ENCODE measurements around the gene NUP133.
"Not testable (repeated sequence)": the region's sequence is repeated elsewhere in the genome, so short reads cannot be mapped to it uniquely, and the experiment has no call there.

NUP133 gene

DNA sequence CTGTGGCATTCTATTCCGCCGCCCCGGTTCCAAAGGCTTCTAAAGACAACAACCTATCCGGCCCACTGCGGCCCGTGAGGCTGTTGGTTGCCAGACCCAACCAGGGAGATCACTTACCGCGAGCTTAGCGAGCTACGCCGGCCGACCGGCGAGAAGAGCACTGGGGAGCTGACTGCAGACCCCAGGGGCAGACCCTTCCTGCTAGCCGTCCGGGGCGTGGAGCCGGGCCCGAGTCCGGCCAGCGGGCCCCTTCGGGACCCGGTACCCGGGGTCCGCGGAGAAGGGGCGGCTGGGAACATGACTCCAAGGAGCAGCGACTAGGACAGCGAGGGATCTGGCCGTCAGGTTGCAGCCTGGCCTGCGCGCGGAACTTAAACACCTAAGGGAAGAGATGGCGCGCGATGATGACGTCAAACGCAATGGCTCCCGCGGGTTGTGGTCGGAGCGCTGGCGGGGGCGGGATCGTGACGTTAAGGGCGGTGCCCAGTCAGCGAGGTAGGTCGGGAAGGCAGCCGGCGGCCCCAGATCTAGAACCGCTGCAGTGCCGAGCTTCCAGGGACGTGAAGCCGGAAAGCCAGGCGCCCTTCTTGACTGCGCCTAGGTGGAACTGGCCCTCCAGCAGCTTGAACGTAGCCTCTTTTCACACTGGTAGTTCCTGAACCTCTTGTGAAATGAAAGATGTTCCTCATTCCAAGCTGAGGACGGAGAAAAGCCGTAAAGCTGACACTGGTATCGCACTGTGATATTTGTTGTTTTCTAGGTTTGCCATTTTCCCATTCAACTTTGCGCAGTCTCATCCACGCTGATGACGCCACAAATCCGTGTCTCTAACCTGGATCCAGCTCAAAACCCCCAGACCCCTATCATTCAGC lies at the start of gene NUP133:
Gene NUP133 (minus strand): TSS at position 391 of the 872 bp plus-strand sequence. CDS start 92 bp downstream, at position 299.
- DNase-seq = peak; percentile 99

- peak; percentile 64 for DNase-seq
Observed at GRCh38 chr1:229557200-229557850, 49.2 kb upstream of the NUP133 start.

GRCh38 chr1:229554886-229555621 lies 46.9 kb upstream of the NUP133 start:
- peak; percentile 97 for DNase-seq

DNA sequence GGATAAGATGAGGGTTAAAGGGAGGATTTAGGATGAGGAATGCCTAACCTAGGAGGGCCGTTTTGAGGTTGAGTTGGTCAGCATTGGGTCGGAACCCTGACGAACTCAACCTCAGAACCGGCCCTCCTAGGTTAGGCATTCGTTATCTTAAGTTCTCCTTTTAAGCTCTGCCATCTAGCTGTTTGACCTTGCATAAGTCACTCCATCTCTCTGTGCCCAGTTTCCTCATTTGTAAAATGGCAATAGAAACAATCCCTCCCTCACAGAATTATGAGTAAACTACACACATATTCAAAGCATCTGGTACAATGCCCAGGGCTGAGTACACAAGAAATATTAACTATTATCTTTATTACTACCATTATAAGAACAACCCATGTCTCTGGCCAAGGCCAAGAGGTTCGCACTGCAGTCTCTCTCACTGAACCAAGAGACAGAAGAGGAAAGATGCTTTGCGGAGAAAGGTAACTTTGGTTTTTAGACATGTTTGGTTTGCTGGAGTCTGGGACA lies 45.5 kb upstream of the NUP133 start:
- DNase-seq = no peak

DNA sequence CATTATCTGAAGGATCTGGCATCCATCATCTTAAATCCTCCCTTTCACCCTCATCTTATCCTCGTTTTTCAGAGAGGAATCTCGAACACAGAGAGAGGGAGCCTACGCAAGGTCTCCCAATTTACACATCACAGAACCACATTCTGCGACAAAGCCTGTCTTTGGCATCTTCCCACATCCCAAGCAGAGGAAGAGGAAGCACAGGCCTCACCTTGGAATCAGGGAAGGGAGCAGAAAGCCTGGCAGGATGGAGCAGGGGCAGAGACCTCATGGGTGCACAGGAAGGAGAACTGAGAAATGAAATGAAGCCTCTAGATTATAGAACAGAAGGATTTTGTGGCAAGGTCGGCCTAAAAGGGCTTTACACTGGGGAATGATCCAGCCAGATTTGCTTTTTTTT lies 44.6 kb upstream of the NUP133 start:
- DNase-seq = no peak

DNA sequence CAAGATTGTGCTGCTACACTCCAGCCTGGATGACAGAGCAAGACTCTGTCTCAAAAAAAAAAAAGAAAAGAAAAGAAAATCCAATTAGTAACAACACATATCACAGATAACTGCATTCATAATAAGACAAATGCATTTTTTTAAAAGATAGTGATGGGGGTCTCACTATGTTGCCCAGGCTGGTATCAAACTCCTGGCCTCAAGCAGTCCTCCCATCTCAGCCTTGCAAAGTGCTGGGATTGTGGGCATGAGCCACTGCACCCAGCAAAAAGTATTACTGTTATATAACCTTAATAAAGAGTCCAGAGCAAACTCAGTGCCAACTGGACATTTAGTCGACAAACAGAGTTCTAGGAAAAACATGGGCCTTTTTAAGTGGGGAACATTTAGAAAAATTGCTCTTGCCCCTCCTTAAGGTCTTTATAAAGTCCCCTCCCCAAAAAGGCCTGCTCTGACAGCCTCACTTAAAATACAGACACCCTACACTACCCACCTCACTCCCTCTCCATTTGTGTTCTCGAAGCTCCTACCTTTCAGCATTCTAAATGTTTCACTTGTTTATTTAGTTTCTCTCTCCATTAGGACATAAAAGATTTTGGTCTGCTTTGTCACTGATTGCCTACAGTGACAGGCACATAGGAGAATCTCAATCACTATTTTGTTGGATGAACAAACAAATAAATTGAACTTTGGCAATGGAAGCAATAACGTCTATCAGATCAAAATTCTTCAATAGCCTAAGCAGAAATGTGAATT lies 42.8 kb upstream of the NUP133 start:
- DNase-seq = no peak

DNA sequence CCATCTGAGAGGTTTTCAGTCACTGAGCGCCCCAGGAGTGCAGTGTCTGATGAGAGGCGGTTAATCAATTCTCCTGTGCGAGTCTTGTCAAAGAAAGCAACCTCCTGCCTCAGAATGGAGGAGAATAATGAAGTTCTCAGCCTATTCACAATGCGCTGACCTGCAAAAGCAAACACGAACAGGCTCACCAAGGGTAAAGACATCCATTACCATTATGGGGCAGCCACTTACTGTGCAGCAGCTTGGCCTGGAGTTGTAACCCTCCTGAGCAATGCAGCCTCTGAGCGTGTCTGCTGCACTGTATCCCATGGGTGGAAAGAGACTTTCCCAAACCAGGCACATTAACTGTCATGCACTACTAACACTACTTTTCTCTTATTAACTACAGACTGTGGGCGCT lies 39.4 kb upstream of the NUP133 start:
- no peak for DNase-seq

DNA sequence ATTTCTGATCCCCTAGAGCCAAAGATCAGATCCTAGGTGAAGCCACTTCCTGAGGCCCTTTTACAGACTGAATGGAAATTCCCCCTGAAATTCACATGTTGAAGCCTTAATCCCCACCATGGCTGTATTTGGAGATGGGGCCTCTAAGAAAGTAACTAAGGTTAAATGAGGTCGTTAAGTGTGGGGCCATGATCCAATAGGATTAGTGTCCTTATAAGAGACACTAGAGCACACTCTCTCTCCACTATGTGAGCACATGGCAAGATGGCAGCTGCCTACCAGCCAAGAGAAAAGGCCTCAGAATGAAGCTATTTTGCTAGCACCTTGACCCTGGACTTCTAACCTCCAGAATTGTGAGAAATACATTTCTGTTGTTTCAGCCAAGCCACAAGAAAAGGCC lies 36.4 kb upstream of the NUP133 start:
- DNase-seq = no peak

DNA sequence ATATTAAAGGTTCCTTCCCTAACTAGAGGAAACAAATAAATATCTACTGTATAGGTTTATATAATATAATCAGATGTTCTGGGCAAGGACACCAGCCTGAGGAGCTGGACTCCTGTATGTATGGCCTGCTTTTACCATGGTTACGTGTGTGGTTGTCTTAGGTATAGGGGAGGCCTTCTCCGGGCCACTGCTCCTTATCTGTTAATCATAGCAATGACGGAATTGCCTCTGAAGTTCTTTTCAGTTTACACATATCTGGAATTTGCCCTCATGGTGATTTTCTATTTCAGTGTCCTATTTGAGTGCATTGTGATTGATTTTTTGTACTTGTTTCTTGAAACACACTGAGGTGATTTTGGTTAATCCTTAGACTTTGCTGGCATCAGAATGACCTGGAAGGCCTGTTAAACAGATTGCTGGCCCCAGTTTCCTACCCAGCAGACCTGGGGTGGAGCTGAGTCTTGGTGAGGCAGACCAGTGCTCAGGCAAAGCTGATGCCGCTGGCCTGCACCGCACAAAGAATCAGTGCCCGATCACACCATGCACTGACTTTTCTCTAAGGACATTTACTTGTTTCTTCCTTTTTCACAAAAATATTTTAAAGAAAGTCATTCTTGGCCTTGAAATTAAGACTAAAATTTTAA lies 31.8 kb upstream of the NUP133 start:
- no peak for DNase-seq

- DNase-seq = no peak
Observed at GRCh38 chr1:229538945-229539344, 30.8 kb upstream of the NUP133 start.

GRCh38 chr1:229537894-229538293 lies 29.8 kb upstream of the NUP133 start:
- peak; percentile 89 for DNase-seq

DNA sequence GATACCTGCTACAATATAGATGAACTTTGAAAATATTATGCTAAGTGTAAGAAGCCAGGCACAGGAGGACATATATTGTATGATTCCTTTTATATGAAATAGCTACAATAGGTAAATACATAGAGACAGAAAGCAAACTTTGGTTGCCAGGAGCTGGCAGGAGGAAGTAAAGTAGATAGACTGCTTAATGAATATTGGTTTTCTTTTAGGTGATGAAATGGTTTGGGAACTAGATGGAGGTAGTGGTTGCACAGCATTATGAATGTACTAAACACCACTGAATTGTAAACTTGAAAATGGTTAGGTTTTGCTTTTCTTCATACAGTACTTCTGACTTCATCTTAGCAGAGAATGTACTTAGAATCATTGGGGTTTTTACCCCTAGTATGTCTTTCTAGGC lies 28.8 kb upstream of the NUP133 start:
- no peak for DNase-seq

DNA sequence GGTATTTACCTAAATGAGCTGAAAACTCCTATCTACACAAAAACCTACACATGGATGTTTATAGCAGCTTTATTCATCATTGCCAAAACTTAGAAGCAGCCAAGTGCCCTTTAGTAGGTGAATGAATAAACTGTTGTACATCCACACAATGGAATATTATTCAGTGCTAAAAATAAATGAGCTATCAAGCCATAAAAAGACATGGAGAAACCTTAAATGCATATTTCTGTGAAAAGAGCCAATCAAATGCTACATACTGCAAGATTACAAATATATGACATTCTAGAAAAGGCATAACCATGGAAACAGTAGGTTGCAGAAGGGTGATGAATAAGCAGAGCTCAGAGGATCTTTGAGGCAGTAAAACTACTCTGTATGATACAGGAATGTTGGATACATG lies 27.1 kb upstream of the NUP133 start:
- no peak for DNase-seq

- DNase-seq = no peak
Observed at GRCh38 chr1:229531326-229531725, 23.2 kb upstream of the NUP133 start.

DNA sequence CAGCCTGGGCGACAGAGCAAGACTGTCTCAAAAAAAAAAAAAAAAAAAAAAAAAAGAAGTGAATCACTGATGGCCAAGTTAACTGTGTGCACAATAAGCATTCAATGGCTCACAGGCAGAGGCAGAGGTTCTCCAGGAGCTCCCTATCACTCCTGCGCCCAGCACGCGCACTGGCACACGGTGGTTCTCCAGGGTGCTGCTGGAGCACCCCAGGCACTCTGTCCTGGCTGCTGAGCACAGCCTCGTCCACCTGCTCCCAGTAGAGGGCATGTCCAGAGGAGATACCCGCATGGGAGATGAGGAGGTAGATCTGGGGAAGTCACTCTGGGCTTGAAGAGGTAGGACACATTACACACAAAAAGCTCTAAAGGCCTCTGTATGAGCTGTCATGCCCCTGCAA lies 21.5 kb upstream of the NUP133 start:
- DNase-seq = no peak

DNA sequence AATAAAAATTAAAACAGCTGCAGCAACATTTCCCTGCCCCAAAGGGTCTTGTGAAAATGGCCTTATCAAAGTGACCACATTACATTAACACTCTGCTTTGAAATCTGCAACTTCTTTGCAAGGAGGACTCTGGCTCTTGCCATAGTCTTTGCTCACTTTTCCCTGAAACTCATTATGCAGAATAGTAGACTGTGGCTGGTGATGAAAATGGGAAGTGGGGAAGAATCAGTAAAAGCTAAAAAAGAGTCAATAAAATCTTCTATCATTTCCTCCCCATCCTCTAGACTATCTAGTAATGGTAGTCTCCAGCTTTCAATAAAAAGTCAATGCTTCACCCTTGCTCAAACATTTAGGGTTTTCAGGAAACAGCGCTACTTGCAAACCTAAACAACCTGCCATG lies 18.6 kb upstream of the NUP133 start:
- DNase-seq = no peak

- DNase-seq = no peak
Observed at GRCh38 chr1:229523052-229523451, 14.9 kb upstream of the NUP133 start.

DNA sequence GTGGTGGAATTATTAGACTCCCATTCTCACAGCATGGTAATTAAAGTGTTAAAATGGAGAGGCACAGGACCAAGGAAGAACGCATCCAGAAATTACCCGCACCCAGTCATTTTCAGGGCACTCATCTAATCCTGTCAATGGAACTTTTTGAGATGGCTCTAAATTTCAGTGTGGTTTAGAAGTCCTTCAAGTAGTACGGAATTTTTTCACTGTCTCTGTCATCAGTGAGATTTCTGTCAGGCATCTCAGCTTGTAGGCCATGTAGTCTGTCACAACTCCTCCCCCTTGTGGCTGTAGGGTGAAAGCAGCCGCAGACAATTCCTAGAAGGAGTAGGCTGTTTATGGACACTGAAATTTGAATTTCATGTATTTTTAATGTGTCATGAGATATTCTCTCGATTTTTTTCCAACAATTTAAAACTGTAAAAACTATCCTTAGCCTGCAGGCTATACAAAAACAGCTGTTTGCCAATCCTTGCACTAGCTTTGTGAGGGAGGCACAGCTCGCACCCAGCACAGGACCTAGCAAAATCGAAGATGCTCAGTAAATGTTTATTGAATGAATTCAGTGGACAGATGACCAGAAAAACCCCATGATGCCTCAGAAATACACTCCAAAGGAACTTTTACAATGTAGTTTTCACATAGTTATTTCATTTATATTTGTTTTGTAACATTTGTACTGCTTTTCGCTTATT lies 6.6 kb upstream of the NUP133 start:
- peak; percentile 83 for DNase-seq

- DNase-seq = not testable (repeated sequence)
Observed at GRCh38 chr1:229511625-229512024, 3.5 kb upstream of the NUP133 start.

- DNase-seq = not testable (repeated sequence)
Observed at GRCh38 chr1:229511201-229511600, 3.1 kb upstream of the NUP133 start.

DNA sequence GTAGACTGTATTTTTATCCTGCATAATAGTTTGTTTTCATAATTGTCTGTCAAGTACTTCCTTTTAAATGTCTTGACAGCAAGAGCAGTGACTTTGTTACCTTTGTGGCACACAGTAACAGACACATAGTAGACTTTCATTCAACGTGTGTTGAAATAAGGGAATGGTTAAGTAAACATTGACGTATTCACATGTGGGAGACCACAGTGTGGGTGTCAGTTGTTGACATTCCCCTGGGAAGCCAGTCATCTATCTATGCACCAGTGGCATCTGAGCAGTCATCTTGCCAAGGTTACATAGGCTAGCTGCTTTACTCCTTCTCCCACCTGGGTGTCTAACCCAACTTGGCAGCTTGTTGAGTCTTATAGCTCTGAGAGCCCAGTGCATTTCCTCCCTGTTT lies 1.4 kb upstream of the NUP133 start:
- no peak for DNase-seq

Measured in OCI-M1 (cell line).